T-helper 1 cell treated with Interleukin-12 subunit alpha and Interleukin-12 subunit beta and Interleukin-4 antibody, amounts not matched to agents 30 ng/mL and 1 ng/mL, for 36 hours (primary cell): ENCODE measurements around the gene GMDS. TPM values are rescaled to one million over a fixed set of nuclear protein-coding genes. Genes with fewer than 3 reads are reported as not detected.

Experiments used
- intact Hi-C: fragments of 100-400 bp; cut with micrococcal nuclease; formaldehyde crosslinking; loops from one replicate; pipeline ENCODE4 v1.15.1; 2024
- total RNA-seq: library from RNA; stranded (reverse); gene quantifications from 2 replicates; pipeline ENCODE4 v1.2.3, GENCODE V29; 2022

The GMDS gene
- total RNA-seq, 1 donor from 2014 or later, result 28.6 TPM

DNA sequence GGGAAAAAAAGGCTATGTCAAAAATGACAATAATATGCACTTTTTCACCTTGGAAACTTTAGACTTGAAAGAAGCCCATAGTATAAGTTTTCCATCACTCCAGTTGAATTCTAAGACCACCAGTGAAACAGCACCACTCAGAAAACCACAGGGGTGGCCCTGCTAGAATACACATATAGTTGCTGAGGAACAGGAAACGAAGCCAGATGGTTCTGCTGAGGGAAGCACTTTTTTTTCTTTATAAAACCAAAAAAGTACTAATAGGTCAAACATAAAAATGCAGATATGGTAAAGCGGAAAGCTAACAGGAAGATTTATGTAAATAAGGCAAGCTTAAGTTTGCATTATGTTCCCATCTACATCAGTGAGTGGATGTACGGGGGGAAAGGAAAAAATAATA is 331.8 kb downstream of the GMDS start:
- intact Hi-C loops, result no loop called here

- intact Hi-C loops, result no loop called here
Observed at GRCh38 chr6:1912731-1913130, 332.7 kb downstream of the GMDS start.

GRCh38 chr6:1911474-1911873 is 333.9 kb downstream of the GMDS start:
- intact Hi-C loops, result no loop called here

GRCh38 chr6:1910621-1911407 is 334.6 kb downstream of the GMDS start:
- intact Hi-C loops, result no loop called here

- intact Hi-C loops, result no loop called here
Observed at GRCh38 chr6:1908784-1909183, 336.6 kb downstream of the GMDS start.

DNA sequence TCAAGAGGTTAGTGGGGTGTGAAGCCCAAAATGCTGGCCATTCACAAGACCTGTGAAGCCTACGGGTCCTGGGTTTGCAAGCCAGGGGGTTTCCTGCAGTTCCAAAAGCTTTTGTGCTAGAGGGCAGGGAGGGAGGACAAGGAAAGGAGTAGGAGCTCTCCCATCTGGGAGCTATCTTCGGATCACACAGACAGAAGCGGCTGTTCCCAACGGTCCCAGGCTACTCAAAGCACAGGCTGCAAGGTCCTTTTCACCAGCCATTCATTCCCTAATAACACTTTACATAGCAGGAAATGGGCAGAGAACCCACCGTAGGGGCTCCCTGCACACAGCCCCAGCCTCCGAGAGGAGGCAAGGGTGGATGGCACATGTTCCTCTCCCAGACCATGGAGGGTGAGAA is 338.8 kb downstream of the GMDS start:
- intact Hi-C loops, result no loop called here

DNA sequence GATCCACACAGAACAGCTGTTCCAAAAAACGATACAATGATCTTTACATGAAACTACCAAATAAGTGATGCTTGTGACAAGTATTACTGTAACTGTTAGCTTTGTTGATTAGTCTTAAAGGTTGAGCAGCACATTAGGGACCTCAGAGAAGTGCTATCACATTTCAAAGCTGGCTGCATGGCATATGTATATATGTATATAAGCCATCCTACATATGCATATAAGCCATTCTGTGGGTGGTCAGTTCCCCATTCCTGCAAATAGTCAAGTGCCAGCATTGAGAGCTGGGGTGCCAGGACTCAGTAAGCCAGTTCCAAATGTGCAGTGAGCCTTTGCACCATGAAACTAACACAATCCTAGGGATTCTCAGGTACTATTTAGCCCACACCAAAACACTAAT is 339.4 kb downstream of the GMDS start:
- intact Hi-C loops, result no loop called here

DNA sequence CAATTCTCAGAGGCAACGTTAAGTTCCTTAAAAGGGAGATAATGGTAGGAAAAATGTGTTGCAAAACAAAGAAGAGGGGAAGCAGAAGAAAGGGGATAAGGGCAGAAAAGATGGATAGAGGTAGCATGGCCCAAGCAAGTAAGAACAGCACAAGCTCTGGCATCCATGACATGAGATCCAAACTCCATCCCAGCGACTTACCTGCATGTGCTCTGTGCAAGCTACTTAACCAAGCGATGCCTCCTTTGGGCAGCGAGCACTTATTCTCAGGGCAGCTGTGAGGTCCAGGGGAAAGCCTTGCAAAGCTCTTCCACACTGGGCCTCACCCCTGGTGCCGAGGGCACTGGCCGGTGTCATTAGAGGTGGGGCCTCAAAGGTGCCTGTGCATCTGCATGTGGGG is 340.5 kb downstream of the GMDS start:
- intact Hi-C loops, result no loop called here

GRCh38 chr6:1904466-1904799 is 341.0 kb downstream of the GMDS start:
- intact Hi-C loops, result no loop called here

GRCh38 chr6:1903780-1904465 is 341.5 kb downstream of the GMDS start:
- intact Hi-C loops, result no loop called here

DNA sequence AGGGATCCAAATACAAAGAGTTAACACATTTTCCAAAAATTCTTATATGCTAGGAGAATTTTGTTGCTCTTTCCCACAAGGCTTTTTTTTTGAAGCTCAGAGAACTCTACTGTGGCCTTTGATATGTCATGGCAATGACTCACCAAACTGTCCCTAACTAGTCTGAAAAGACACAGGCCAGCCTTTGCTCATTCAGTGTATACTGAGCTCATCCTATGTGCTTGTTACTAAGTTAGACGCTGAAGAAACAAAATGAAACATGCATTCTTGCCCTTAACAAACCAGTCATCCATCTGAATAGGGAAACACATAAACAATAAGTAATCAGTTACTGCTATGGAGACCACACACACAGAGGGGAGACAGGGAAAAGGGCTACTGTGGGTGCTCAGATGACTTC is 343.8 kb downstream of the GMDS start:
- intact Hi-C loops, result no loop called here

GRCh38 chr6:1896897-1897296 is 348.5 kb downstream of the GMDS start:
- intact Hi-C loops, result no loop called here

- intact Hi-C loops, result no loop called here
Observed at GRCh38 chr6:1895721-1896120, 349.7 kb downstream of the GMDS start.

DNA sequence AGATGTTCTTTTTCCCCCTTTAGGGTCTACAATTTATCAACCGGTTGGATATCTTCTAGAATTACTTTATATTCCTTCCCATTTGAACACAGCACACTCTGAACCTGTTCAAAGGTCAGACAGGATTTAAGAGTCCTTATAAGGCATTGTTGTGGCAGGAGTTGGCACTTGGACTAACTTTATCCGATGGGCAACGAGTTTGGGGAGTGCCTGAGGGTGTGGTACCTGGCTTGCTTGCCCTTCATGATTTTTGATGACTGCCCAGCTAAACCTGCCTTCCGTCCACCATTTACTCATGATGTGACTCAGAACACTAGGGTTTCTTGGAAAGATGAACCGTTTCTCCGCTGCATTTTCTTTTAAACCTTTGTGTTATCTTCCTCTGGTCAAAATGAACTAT is 350.5 kb downstream of the GMDS start:
- intact Hi-C loops, result loop anchor here (5.0 kb wide), 1 partner anchor 457 kb away; no protein-coding TSS in a partner anchor

GRCh38 chr6:1893470-1894130 is 351.8 kb downstream of the GMDS start:
- intact Hi-C loops, result loop anchor here (1.0 to 5.0 kb wide), 3 partner anchors 211 to 459 kb away; no protein-coding TSS in a partner anchor

GRCh38 chr6:1892716-1893115 is 352.7 kb downstream of the GMDS start:
- intact Hi-C loops, result loop anchor here (1.0 to 5.0 kb wide), 3 partner anchors 212 to 460 kb away; no protein-coding TSS in a partner anchor

GRCh38 chr6:1890987-1891386 is 354.4 kb downstream of the GMDS start:
- intact Hi-C loops, result loop anchor here (5.0 kb wide), 1 partner anchor 461 kb away; no protein-coding TSS in a partner anchor

GRCh38 chr6:1890071-1890470 is 355.3 kb downstream of the GMDS start:
- intact Hi-C loops, result loop anchor here (5.0 kb wide), 1 partner anchor 462 kb away; no protein-coding TSS in a partner anchor

DNA sequence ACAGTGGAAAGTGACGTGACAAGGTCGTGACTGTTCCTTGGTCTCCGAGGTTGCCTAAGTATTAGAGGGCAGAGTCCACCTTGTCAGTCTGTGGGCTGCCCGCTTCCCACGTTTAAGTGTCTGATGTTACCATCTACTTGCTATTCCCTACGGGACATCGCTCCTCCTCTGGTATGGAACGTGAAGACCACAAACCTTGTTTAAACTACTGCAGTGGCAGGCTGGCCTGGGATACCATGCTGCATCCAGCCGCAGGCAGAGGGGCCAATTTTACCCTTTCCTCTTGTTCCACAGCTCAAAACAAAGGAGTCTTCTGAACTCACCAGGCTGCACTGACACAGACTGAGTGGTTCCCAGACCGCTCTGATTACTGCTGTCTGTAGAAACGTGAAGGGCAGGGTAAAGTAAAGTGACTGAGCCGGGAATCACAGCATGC is 359.8 kb downstream of the GMDS start:
- intact Hi-C loops, result loop anchor here (2.0 kb wide), 1 partner anchor 211 kb away; no protein-coding TSS in a partner anchor

GRCh38 chr6:1884313-1884712 is 361.1 kb downstream of the GMDS start:
- intact Hi-C loops, result no loop called here

GRCh38 chr6:1878330-1878729 is 367.1 kb downstream of the GMDS start:
- intact Hi-C loops, result no loop called here

GRCh38 chr6:1873781-1874180 is 371.6 kb downstream of the GMDS start:
- intact Hi-C loops, result no loop called here
